Body of pancreas (tissue), 4 donors: ENCODE results near the gene ERV3-1. TPM values are rescaled to one million over a fixed set of nuclear protein-coding genes. Genes with fewer than 3 reads are reported as not detected.
"Not testable (repeated sequence)": the region's sequence is repeated elsewhere in the genome, so short reads cannot be mapped to it uniquely, and the experiment has no call there.

Source experiments
- ATAC-seq: fragments of 150-250 bp; one replicate; pipeline ENCODE4 v1.9.1; 2016
- DNase-seq, 4 donors: peaks; one replicate each; pipeline ENCODE4 v3.0.0-alpha.2; 2019
- H3K27ac ChIP-seq, 4 donors: fragments of 200-600 bp; sonication (generic); 1 replicate in 3 of 4; 2 replicates in 1 of 4; pipeline versions ENCODE4 v1.5.1 to v1.6.1; 2016 to 2019; ENCODE audit warnings: mild to moderate bottlenecking in 1 of 4, mixed read lengths in 1 of 4, moderate library complexity in 1 of 4
- H3K27me3 ChIP-seq, 2 donors: fragments of 200-600 bp; sonication (generic); one replicate each; pipeline ENCODE4 v1.6.0; 2016; ENCODE audit warnings: mild to moderate bottlenecking in 1 of 2
- H3K36me3 ChIP-seq, 2 donors: fragments of 200-600 bp; sonication (generic); replicated peaks in 1 of 2; 2 replicates each; pipeline ENCODE4 v1.5.1; 2016; ENCODE audit warnings: low read depth in 2 of 2; ENCODE audit not compliant: insufficient read depth in 1 of 2
- H3K4me1 ChIP-seq: fragments of 200-600 bp; sonication (generic); one replicate; pipeline ENCODE4 v1.6.0; 2016
- H3K4me3 ChIP-seq, 2 donors: fragments of 200-600 bp; sonication (generic); 1 replicate in 1 of 2; 2 replicates in 1 of 2; pipeline ENCODE4 v1.5.1; 2016 to 2019
- H3K9me3 ChIP-seq, 3 donors: fragments of 200-600 bp; sonication (generic); 1 replicate in 2 of 3; 2 replicates in 1 of 3; pipeline ENCODE4 v1.5.1; 2016
- POLR2A ChIP-seq, 3 donors: fragments of 450-650 bp; IDR thresholded peaks; one replicate each; pipeline ENCODE4 v1.6.1; 2016; ENCODE audit warnings: antibody characterized with exemption in 3 of 3, mild to moderate bottlenecking in 2 of 3
- WGBS, 2 donors: methylation state at CpG; one replicate each; pipeline ENCODE4 v1.1.5; 2017; 5-methylcytosine and 5-hydroxymethylcytosine counted together
- intact Hi-C: fragments of 100-400 bp; cut with DNase I; formaldehyde crosslinking; loops from one replicate; pipeline ENCODE4 v1.15.1; 2023
- total RNA-seq, 2 donors: library from RNA; depleted of rRNA; stranded (reverse); fragments of >200 nt; gene quantifications; one replicate each; pipeline ENCODE4 v1.1.0, GENCODE V29; 2016
- TF ChIP-seq, protein P1 (sequence below), 7 experiments: fragments of 450-650 bp in 4 of 7; fragments of 200-600 bp in 3 of 7; sonication (generic) in 3 of 7; IDR thresholded peaks; one replicate each; pipeline ENCODE4 v1.5.1; 2016 to 2019; ENCODE audit warnings: antibody characterized with exemption in 7 of 7

ERV3-1 gene
- total RNA-seq, 2 donors from 2014 or later = 9.2 to 16.6 TPM

DNA sequence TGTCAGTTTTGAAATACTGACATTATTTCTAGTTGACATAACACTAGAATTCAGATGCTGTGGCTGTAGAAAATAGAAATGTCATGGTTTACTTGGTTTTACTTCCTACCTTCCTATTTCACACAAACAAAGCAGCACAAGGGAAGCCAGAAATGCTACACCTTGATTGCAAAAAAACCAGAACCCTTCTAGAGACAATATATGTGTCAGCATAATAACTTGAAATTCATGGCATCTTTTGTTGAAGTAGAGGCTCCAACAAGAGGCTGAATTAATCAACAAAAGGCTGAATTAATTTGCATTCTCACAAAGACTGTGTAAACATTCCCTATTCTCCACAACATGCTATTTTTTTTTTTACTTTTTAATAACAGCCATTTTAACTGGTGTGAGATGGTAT, 40.9 kb downstream of the ERV3-1 start:
- no peaks in the 10 kb centered on the region for H3K36me3 ChIP-seq
- TF ChIP-seq, protein P1, sequence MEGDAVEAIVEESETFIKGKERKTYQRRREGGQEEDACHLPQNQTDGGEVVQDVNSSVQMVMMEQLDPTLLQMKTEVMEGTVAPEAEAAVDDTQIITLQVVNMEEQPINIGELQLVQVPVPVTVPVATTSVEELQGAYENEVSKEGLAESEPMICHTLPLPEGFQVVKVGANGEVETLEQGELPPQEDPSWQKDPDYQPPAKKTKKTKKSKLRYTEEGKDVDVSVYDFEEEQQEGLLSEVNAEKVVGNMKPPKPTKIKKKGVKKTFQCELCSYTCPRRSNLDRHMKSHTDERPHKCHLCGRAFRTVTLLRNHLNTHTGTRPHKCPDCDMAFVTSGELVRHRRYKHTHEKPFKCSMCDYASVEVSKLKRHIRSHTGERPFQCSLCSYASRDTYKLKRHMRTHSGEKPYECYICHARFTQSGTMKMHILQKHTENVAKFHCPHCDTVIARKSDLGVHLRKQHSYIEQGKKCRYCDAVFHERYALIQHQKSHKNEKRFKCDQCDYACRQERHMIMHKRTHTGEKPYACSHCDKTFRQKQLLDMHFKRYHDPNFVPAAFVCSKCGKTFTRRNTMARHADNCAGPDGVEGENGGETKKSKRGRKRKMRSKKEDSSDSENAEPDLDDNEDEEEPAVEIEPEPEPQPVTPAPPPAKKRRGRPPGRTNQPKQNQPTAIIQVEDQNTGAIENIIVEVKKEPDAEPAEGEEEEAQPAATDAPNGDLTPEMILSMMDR (IDR thresholded peaks at IDR 0.05) = no peak
- no peak for TF ChIP-seq POLR2A (IDR thresholded peaks at IDR 0.05)
- intact Hi-C loops = no loop called here
- DNase-seq (no peak), ATAC-seq (no peak)
- H3K27ac ChIP-seq = no peak overlapping the region
- H3K4me1 ChIP-seq = no peaks in the 10 kb centered on the region
- no peaks in the 10 kb centered on the region for H3K27me3 ChIP-seq
- no peaks in the 10 kb centered on the region for H3K9me3 ChIP-seq
- no peak overlapping the region for H3K4me3 ChIP-seq

DNA sequence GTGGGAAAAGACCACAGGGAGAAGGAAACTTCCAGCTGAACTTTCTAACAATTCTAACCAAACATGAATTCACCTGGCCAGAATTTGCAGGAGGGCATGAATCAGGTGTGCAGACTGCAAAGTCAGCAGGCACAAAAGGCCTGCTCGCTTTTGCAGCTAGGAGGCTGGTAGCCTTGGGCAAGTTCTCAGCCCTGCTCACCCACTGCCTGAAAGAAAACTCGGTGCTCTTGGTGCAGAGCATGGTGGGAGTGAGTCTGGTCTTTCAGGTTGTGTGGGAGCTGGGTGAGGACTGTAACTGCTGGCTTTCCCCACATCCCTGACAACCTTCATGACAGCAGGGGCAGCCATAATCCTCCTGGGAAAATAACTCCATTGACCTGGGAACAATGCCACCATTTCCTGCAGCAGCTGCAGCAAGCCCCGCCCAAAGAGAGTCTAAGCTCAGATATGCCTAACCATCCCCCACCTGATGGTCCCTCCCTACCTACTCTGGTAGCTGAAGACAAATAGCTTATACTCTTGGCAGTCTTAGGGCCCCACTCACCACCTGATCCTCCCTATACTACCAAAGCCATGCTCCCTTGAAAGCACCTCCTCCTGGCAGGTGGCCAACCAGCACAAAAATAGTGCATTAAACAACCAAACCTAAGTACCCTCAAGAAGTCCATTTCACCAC, 47.3 kb downstream of the ERV3-1 start:
- no peak for TF ChIP-seq POLR2A (IDR thresholded peaks at IDR 0.05)
- TF ChIP-seq, protein P1 (IDR thresholded peaks at IDR 0.05) = no peak
- ATAC-seq = no peak
- intact Hi-C loops = loop anchor here (5.0 kb wide), 1 partner anchor 263 kb away; no protein-coding TSS in a partner anchor

DNA sequence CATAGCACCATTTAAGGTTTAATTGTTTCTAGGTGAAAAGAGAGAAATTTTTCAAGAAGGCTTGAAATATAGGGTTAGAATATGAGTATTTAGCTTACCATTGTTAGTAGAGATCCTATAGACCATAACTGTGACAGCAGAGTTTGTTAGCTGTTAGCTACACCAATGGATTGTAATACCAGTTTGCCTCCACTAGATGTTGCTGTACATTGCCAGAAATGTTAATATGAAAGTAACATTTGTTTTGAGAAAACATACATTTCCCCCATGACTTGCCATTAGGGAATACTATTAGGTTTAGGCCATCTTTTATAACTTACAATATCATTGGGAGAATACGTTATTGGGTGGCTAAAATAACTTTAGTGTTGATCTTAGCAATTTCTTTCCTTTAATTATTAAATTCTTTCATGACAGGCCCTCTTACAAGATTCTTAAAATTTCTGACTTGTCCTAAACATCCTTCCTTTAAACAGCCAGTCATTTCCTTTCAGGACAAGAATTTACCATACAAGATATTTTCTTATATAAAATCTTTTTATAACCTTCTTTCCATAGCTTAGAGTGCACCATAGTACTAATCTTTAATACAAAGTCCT, 55.1 kb downstream of the ERV3-1 start:
- TF ChIP-seq POLR2A (IDR thresholded peaks at IDR 0.05) = no peak
- TF ChIP-seq, protein P1 (IDR thresholded peaks at IDR 0.05) = peak; percentile 55 to 87 (median 84)
- Histone ChIP-seq H3K4me1 (peaks cover 12% of the 10 kb centered on the region), H3K27me3 (peaks cover 0 to 6% of the 10 kb centered on the region in 2 donors), H3K4me3 (no peak overlapping the region), H3K36me3 (no peaks in the 10 kb centered on the region), H3K9me3 (no peaks in the 10 kb centered on the region), H3K27ac (no peak overlapping the region)
- 2 to 3% methylated on average over 1 of the region's 1 CpG for WGBS, 2 donors
- DNase-seq = peak in 1 of 4 donors; percentile 37
- intact Hi-C loops = no loop called here
- peak; percentile 70 for ATAC-seq

More for the DNA sequence above, 47.3 kb downstream of the ERV3-1 start:
- Histone ChIP-seq H3K36me3 (no peaks in the 10 kb centered on the region), H3K4me1 (no peaks in the 10 kb centered on the region), H3K27ac (no peak overlapping the region), H3K27me3 (no peaks in the 10 kb centered on the region), H3K9me3 (no peaks in the 10 kb centered on the region), H3K4me3 (no peak overlapping the region)
- no peak for DNase-seq
- 74 to 87% methylated on average over 3 of the region's 3 CpGs for WGBS, 2 donors

DNA sequence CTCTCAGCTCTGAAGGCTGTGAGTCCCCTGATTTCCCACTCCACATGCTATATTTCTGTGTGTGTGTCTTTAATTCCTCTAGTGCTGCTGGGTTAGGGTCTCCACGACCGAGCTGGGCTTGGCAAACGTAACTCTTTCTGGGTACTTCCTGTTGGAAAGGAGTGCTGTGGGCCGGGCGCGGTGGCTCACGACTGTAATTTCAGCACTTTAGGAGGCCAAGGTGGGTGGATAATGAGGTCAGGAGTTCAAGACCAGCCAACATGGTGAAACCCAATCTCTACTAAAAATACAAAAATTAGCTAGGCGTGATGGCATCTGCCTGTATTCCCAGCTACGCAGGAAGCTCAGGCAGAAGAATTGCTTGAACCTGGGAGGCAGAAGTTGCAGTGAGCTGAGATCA, 55.8 kb downstream of the ERV3-1 start:
- peaks cover 12% of the 10 kb centered on the region for H3K4me1 ChIP-seq
- ATAC-seq, H3K36me3 ChIP-seq, intact Hi-C loops, H3K4me3 ChIP-seq, H3K27me3 ChIP-seq, H3K9me3 ChIP-seq, H3K27ac ChIP-seq: not testable (repeated sequence)
- 44 to 45% methylated on average over 9 of the region's 9 CpGs for WGBS, 2 donors
- peak in 1 of 4 donors; percentile 25 for DNase-seq

DNA sequence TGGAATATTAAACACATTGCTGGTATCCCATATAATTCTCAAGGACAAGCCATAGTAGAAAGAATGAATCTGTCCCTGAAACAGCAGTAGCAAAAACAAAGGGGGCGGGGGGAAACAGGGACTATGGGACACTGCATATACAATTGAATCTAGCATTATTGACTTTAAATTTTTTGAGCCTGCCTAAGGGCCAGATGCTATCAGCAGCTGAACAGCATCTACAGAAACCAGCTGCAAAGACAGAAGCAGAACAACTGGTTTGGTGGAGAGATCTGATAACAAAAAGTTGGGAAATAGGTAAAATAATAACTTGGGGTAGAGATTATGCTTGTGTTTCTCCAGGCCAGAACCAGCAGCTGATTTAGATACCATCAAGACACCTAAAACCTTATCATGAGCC, 57.7 kb downstream of the ERV3-1 start:
- H3K36me3 ChIP-seq, H3K27me3 ChIP-seq, H3K27ac ChIP-seq, H3K9me3 ChIP-seq, H3K4me3 ChIP-seq, DNase-seq, ATAC-seq: not testable (repeated sequence)
- H3K4me1 ChIP-seq = peaks cover 12% of the 10 kb centered on the region
- WGBS, 2 donors = 89 to 92% methylated on average over 1 of the region's 1 CpG
- intact Hi-C loops = loop anchor here (10.0 kb wide), 1 partner anchor 526 kb away; no protein-coding TSS in a partner anchor
